Neutrophil (primary cell): Measurements from ENCODE around the gene MBD6.
"Not testable (repeated sequence)": the region's sequence is repeated elsewhere in the genome, so short reads cannot be mapped to it uniquely, and the experiment has no call there.

Experiments
- H3K27ac ChIP-seq: fragments of 200-600 bp; sonication (generic); 2 replicates; pipeline ENCODE4 v1.5.1; 2016; ENCODE audit warnings: mild to moderate bottlenecking, moderate library complexity
- H3K27me3 ChIP-seq: fragments of 200-600 bp; sonication (generic); 2 replicates; pipeline ENCODE4 v1.6.0; 2016; ENCODE audit warnings: mild to moderate bottlenecking
- H3K36me3 ChIP-seq: fragments of 200-600 bp; sonication (generic); 2 replicates; pipeline ENCODE4 v1.5.1; 2017
- H3K4me1 ChIP-seq, 2 experiments: fragments of 200-600 bp in 1 of 2; sonication (generic) in 1 of 2; 1 replicate in 1 of 2; 2 replicates in 1 of 2; pipeline versions ENCODE4 v1.5.1 to v1.6.1; 2013 to 2016; ENCODE audit warnings: low read depth in 1 of 2, low read length in 1 of 2, mild to moderate bottlenecking in 1 of 2, moderate library complexity in 1 of 2; ENCODE audit not compliant: control insufficient read depth in 1 of 2, insufficient read depth in 1 of 2
- H3K4me3 ChIP-seq, 2 experiments: fragments of 200-600 bp in 1 of 2; sonication (generic) in 1 of 2; 1 replicate in 1 of 2; 2 replicates in 1 of 2; pipeline ENCODE4 v1.5.1; 2013 to 2016; ENCODE audit warnings: low read depth in 1 of 2, low read length in 1 of 2, mild to moderate bottlenecking in 1 of 2, moderate library complexity in 1 of 2
- H3K9me3 ChIP-seq: fragments of 200-600 bp; sonication (generic); 2 replicates; pipeline ENCODE4 v1.5.1; 2016
- TF ChIP-seq, protein P1 (sequence below): fragments of 200-600 bp; sonication (generic); IDR thresholded peaks from 2 replicates; pipeline ENCODE4 v1.5.1; 2016; ENCODE audit warnings: antibody characterized with exemption

Gene MBD6

DNA sequence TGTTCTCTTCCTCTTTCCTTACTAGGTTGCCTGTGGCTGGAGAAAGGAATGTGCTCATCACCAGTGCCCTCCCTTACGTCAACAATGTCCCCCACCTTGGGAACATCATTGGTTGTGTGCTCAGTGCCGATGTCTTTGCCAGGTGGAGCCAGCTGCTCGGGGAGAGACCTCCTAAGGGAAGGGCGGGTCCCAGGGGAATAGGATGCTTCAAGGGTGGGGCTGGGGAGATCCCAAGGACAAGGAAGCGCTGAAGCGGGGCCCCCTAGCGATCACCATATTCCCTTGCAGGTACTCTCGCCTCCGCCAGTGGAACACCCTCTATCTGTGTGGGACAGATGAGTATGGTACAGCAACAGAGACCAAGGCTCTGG lies 24.5 kb upstream of the MBD6 start:
- peaks cover 72% of the 10 kb centered on the region for H3K36me3 ChIP-seq

DNA sequence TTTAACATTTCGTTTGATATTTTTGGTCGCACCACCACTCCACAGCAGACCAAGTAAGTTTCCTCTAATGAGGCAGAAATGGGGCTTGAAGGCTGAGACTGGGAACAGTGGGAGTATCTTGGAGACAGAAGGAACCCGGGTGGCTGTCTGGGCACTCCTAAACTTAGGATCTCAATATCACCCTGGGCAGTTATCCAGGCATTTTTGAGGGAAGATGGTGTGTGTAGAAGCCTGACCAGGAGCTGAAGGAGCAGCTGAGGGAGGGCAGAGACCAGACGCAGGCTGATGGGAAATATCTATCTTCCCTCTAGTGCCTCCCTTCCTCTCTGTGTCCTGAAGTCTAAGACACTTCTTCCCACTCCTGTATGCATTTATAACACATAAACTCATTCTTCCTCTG lies 24.1 kb upstream of the MBD6 start:
- peaks cover 76% of the 10 kb centered on the region for H3K36me3 ChIP-seq
- no peaks in the 10 kb centered on the region for H3K27me3 ChIP-seq
- no peak overlapping the region for H3K27ac ChIP-seq
- H3K9me3 ChIP-seq = no peaks in the 10 kb centered on the region
- TF ChIP-seq, protein P1, sequence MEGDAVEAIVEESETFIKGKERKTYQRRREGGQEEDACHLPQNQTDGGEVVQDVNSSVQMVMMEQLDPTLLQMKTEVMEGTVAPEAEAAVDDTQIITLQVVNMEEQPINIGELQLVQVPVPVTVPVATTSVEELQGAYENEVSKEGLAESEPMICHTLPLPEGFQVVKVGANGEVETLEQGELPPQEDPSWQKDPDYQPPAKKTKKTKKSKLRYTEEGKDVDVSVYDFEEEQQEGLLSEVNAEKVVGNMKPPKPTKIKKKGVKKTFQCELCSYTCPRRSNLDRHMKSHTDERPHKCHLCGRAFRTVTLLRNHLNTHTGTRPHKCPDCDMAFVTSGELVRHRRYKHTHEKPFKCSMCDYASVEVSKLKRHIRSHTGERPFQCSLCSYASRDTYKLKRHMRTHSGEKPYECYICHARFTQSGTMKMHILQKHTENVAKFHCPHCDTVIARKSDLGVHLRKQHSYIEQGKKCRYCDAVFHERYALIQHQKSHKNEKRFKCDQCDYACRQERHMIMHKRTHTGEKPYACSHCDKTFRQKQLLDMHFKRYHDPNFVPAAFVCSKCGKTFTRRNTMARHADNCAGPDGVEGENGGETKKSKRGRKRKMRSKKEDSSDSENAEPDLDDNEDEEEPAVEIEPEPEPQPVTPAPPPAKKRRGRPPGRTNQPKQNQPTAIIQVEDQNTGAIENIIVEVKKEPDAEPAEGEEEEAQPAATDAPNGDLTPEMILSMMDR = no peak
- H3K4me1 ChIP-seq = peaks cover 16 to 18% of the 10 kb centered on the region in 2 experiments
- no peak overlapping the region for H3K4me3 ChIP-seq

More for the DNA sequence above, 24.5 kb upstream of the MBD6 start:
- Histone ChIP-seq H3K27me3 (no peaks in the 10 kb centered on the region), H3K27ac (no peak overlapping the region), H3K4me3 (no peak overlapping the region), H3K4me1 (peaks cover 16 to 18% of the 10 kb centered on the region in 2 experiments), H3K9me3 (no peaks in the 10 kb centered on the region)
- TF ChIP-seq, protein P1 = no peak

DNA sequence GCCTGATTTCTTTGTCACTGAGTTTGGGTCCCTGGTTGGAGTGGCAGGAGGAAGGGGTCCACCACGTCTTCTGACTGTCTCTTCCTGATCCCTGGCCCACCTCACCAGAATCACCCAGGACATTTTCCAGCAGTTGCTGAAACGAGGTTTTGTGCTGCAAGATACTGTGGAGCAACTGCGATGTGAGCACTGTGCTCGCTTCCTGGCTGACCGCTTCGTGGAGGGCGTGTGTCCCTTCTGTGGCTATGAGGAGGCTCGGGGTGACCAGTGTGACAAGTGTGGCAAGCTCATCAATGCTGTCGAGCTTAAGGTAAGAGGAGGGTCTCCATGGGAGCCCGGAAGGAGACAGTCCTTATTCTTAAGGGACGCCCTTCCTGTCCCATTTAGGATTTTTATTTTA lies 22.4 kb upstream of the MBD6 start:
- peaks cover 83% of the 10 kb centered on the region for H3K36me3 ChIP-seq
- TF ChIP-seq, protein P1 = no peak
- H3K27ac ChIP-seq = peak overlapping the region; percentile 68
- H3K4me3 ChIP-seq = no peak overlapping the region
- H3K4me1 ChIP-seq = peaks cover 16 to 18% of the 10 kb centered on the region in 2 experiments
- H3K9me3 ChIP-seq = no peaks in the 10 kb centered on the region
- no peaks in the 10 kb centered on the region for H3K27me3 ChIP-seq

DNA sequence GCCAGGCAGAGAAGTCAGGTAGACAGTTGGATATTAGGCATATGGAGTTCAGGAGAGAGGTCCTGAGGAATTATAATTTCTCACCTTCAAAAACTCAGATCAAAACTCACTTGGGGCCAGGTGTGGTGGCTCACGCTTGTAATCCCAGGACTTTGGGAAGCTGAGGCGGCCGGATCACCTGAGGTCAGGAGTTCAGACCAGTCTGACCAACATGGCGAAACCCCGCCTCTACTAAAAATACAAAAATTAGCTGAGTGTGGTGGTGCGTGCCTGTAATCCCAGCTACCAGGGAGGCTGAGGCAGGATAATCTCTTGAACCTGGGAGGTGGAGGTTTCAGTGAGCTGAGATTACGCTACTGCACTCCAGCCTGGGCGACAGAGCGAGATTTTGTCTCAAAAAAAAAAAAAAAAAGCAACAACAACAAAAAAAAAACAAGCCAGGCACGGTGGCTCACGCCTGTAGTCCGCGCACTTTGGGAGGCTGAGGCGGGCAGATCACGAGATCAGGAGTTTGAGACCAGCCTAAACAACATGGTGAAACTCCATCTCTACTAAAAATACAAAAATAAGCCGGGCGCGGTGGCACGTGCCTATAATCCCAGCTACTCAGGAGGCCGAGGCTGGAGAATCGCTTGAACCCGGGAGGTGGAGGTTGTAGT lies 20.2 kb upstream of the MBD6 start:
- not testable (repeated sequence) for H3K27ac ChIP-seq, H3K9me3 ChIP-seq, H3K4me3 ChIP-seq, H3K27me3 ChIP-seq
- Histone ChIP-seq H3K4me1 (peaks cover 16 to 18% of the 10 kb centered on the region in 2 experiments), H3K36me3 (peaks cover 85% of the 10 kb centered on the region)

DNA sequence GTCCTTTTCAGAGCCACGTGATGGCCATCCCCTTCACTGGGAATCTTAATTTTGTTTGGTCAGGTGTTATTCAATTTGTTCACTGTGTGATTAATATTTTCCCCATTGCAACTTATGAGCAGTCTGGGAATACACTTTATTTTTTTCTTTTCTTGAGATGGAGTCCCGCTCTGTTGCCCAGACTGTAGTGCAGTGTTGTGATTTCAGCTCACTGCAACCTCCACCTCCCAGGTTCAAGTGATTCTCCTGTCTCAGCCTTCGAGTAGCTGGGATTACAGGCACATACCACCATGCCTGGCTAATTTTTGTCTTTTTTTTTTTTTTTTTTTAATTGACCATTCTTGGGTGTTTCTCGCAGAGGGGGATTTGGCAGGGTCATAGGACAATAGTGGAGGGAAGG lies 16.1 kb upstream of the MBD6 start:
- H3K9me3 ChIP-seq, H3K27me3 ChIP-seq, H3K4me1 ChIP-seq, H3K4me3 ChIP-seq, H3K27ac ChIP-seq: not testable (repeated sequence)
- H3K36me3 ChIP-seq = peaks cover 83% of the 10 kb centered on the region

DNA sequence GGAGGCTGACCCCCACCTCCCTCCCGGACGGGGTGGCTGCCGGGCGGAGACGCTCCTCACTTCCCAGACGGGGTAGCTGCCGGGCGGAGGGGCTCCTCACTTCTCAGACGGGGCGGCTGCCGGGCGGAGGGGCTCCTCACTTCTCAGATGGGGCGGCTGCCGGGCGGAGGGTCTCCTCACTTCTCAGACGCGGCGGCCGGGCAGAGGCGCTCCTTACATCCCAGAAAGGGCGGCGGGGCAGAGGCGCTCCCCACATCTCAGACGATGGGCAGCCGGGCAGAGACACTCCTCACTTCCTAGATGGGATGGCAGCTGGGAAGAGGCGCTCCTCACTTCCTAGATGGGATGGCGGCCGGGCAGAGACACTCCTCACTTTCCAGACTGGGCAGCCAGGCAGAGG lies 14.8 kb upstream of the MBD6 start:
- H3K27me3 ChIP-seq, H3K27ac ChIP-seq, H3K4me1 ChIP-seq, H3K9me3 ChIP-seq, H3K4me3 ChIP-seq: not testable (repeated sequence)
- peaks cover 85% of the 10 kb centered on the region for H3K36me3 ChIP-seq

DNA sequence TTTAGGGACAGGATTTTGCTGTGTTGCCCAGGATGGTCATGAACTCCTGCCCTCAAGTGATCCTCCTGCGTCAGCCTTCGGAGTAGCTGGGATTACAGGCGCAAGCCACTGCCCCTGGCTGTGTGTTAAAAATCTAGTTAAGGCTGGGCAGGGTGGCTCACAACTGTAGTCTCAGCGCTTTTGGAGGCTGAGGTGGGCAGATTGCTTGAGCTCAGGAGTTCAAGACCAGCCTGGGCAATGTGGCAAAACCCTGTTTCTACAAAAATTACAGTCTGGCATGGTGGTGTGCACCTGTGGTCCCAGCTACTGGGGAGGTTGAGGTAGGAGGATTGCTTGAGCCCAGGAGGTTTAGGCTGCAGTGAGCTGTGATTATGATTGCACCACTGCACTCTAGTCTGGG lies 11.5 kb upstream of the MBD6 start:
- peaks cover 85% of the 10 kb centered on the region for H3K36me3 ChIP-seq
- TF ChIP-seq, protein P1 = no peak
- no peaks in the 10 kb centered on the region for H3K9me3 ChIP-seq
- H3K4me3 ChIP-seq = no peak overlapping the region
- H3K4me1 ChIP-seq = no peaks in the 10 kb centered on the region
- no peak overlapping the region for H3K27ac ChIP-seq
- H3K27me3 ChIP-seq = no peaks in the 10 kb centered on the region
